Measurements from ENCODE around the gene CTCFL.

The CTCFL gene

DNA sequence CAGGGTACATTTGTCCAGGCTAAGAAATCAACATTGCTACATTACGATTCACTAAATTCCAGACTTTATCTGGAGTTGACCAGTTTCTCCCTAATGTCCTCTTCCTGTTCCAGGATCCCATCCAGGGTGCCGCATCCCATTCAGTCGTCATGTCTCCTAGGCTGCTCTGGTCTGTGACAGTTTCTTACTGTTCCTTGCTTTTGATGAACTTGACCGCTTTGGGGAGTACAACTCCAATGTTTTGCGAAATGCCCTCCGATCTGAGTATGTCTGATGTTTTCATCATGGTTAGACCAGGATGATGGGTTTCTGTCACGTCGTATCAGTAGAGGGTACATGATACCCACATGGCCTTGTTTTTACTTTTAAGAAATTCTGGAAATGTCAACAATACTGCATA, 62.2 kb downstream of the CTCFL start:
- DNase-seq, result no peak

DNA sequence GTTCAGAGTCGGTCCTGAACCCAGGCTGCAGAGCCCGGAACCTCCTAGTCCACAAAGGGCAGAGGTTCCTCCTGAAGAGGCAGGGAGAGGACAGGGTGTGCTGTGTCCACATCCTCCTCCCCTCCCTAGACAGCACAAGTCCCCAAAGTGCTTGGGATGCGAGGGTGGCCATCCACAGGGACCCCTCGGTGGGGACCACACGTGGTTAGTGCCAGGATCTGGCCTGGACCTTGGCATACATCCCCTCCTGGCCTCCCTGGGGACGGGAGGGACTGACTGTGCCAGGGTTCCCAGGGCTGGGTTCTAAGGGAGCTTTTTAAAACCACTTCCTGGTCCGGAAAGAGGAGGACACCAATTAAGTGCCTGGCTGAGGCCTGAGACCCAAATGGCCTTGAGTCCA, 63.2 kb downstream of the CTCFL start:
- no peak for DNase-seq

DNA sequence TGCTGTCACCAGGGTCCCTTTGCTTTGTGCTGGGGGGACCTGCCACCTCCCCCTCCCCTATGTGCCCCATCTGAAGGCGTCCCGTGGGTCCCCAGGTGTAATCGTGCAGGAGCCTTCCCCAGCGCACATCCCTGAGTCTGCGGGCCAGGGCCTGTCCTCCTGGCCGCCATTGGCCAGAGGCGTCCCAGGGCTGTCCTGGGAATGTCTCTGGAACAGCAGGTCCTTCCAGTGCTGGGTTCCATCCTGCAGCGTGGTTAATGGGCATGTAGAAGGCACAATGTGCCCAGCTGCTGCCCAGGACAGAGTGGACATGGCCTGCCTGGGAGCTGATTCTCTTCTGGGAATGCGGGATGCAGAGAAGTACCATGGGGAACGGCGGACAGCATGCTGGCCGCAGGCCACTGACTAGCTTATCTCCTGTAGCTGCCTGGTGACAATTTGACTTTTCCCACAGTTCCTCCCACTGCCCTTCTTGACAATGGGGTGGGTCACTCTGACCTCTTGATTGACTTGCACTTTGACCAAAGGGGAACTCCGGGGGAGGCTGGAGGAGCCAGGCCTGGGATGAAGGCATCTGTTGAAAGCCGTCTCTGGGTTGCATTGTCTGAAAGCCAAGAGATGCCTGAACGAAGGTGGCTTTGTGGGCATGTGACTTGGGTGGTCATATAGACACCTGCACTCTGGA, 64.0 kb downstream of the CTCFL start:
- DNase-seq, result no peak

DNA sequence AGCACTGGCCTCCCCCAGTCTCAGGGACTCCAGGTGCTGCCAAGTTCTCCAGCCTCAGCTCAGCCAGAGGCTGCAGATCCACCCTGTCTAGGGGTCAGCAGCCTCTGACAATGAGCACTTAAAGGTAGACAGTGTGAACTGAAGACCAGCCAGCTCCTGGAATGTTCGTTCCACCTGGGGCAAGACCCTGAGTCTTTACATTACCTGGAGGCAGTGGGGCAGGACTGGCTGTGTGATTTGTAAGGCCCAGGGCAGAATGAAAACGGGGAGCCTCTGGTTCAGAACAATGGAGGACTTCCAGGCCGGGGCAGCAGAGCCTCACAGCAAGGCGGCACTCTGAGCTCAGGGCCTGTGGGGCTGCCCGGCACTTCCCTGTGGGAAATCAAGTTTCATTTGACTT, 65.0 kb downstream of the CTCFL start:
- DNase-seq, result no peak

DNA sequence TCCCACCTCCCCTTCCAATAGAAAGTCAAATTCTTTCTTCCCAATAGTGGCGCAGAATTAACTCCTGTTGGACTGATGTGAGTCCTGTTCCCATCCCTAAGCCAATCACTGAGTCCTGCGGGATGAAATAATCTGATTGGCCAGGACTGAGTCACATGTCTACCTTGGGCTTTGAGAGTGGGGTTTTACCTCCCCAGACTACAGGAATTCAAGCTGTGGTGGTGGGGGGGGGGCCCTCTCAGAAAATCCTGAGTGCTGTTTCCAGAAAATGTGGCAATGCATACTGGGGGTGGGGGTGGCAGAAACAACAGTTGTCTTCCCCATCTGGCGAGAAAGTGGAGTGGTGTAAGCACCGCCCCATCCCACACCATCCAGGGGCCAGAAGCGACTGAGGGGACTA, 65.7 kb downstream of the CTCFL start:
- DNase-seq, result no peak

DNA sequence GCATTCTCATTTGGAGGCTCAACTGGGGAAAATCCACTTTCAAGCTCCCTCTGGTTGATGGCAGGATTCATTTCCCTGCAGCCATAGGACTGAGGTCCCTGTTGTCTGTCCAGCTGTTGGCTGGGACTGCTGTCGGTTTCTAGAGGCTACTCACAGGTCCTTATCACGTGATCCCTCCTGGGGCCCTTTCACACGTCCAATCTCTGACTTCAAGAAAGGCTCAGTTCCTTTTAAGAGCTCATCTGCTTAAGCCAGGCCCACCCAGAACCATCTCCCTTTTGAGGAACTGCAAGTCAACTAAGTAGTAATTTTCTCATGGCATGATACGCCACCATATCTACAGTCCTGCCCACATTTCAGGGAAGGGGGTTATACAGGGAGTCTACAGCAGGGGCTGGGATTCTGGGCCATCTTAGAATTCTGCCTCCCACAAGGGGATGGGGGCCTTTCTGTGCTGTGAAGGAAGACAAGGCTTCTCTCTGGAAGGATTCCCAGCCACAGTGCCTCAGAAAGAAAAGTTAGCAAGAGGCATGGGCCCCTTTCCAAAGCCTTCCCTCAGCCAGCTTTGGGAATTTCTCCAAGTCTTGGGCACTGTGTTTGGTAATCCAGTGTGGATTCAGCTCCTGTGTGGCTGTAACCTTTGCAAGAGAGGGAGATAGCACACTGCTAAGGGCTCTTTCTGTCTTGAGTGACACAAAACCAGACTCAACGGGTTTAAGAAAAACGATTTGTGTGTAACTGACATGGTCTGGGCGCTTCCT, 66.4 kb downstream of the CTCFL start:
- no peak for DNase-seq

DNA sequence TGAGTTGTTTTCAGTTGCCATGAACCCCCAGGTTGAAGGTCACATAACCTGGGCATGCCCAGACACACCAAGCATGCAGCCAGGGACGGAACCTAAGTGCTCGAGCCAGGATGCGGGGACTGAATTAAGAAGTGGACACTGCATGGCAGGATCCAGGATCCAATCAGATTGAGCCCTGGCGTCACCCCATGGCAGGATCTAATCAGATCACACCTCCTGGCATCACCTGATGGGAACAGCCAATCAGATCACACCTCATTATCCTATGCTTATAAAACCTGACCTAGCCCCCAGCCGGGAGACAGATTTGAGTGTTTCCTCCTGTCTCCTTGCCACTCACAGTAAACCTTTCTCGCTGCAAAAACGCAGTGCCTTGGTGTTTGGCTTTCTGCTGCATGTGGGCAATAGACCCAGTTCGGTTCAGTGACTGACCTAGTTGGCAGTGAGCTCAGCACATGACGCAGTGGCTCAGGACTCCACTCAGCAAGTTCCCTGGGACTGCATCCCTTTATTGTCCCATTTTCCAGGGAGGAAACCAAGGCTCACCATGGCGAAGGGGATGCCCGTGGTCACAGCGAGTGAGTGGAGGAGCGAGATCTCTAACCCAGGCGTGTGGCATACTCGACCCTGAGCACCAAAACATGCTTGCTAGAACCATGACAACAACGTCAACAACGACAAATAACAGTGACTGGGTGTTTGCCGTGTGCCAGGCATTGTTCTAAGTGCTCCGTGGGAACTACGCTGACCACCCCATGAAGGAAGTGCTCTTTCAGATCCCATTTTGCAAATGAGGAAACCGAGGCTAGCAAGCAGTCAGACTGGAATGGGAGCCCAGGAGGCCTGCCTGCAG, 67.5 kb downstream of the CTCFL start:
- no peak for DNase-seq

DNA sequence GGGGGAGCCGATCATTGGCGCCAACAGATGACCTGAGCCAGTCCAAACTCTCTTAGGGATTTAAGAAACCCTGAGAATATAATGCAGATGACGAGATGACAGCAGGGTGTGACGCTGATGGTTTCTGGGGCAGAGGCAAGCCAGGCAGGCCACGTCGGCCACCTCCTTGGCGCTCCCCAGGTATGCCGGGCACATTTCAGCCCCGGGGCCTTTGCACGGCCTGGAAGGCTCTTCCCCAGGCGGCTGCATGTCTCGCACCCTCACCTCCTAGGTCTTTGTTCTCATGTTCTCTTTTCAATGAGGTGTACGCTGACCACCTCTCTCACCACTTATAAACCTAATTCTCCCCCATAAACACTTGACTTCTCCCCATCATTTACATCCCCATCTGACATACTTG, 68.8 kb downstream of the CTCFL start:
- no peak for DNase-seq

DNA sequence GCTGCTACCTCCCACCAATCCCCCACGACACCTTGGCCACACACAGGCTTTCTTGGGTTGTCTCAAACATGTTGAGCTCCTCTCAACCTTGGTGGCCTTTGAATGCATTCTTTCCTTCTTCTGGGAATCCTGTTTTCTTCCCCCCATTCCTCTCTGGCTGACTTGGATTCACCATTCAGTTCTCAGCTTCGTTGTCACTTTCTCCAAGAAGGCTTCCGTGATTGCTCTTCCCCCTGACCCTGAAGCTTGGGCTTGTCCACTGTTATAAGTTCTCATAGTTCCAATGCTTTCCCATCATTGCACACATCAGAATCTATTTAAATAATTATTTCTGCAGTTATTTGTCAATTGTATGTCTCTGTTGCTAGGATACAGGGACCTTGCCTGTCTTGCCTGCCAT, 69.6 kb downstream of the CTCFL start:
- DNase-seq, result no peak

DNA sequence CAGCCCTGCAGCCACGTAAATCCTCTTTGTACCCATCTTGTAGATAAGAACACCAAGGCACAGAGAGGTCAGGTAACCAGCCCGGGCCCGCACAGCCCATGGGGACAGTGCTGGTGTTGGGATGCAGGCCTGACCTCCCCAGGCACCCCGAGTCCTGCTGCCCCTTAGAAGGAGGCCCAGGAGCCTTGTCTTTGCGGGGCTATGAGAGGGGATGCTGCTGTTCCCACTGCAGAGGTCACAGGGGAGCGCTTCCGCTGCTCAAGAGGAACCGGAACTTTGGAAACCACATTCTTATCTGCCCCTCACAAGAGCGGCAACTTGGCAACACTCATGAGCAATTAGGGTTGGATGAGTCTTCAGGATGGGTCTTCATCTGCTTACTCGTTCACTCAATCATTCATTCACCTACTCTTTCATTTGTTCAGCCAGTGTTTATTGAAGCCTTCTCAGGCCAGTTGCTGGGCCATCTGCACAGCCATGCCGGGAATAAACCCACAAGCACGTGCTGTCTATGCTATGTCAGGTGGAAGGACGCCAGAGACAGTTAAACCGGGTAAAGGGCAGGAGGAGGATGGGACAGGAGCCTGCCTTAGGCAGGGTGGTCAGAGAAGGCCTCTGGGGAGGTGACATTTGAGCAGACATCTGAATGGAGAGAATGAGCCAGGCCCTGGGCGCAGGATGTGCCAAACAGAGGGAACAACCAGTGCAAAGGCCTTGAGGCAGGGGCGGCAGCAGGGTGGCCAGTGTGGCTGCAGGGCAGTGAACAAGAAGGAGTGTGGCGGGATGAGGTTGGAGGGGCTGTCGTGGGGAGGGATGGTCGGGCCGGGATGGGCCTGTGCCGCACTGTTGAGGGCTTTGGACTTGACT, 72.9 kb downstream of the CTCFL start:
- no peak for DNase-seq

DNA sequence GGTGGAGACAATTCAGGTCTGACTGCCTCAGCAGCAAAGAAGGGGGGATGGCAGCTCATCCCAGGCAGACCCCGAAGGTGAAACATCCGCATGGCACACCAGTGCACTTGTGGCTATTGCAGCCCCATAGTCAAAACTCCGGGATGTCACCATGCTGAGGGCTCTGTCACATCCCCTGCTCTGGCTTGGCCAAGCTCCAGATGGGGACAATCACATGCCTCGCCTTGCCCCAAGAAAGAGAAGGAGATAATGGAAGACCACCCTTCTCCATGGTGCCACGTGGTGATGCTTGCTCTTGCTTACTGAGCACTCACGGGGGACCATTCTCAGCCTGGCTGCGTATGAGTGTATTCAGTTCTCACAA, 73.5 kb downstream of the CTCFL start:
- no peak for DNase-seq

DNA sequence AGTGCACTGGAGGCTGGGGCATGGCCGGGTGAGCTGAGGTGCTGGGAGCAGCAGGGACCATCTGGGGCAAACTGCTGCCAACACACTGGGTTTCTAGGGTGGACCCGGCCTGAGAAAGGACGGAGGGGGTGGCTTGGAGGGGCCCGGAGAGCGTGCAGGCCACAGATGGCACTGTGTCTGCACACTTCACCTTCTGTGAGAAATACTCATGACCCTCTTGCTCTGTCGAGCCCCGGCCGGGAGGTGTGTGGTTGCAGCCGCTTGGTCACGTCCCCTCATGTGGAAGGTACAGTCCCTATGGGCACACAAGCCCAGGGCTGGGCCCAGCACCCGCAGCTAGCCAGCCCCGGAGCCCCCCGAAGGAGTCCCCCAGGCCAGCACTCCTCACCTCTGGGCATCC, 74.0 kb downstream of the CTCFL start:
- no peak for DNase-seq

DNA sequence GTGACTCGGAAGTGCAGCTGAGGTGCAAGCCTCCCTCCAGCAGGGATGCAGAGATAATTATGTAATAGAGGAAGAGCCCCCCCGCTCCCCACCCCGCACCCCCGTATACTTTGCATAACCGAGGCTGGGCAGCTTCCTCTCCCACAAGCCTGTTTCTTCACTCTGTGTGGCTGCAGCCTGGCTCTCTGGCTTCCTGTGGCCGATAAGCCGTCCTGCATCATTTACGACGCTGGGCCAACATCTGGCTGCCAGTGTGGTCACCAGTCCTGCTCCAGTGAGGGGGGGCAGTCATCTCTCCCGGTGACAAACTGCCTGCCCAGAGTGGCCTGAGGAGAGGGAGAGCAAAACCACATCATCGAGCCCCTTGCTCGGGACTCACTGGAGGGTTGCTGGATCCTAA, 74.5 kb downstream of the CTCFL start:
- no peak for DNase-seq

DNA sequence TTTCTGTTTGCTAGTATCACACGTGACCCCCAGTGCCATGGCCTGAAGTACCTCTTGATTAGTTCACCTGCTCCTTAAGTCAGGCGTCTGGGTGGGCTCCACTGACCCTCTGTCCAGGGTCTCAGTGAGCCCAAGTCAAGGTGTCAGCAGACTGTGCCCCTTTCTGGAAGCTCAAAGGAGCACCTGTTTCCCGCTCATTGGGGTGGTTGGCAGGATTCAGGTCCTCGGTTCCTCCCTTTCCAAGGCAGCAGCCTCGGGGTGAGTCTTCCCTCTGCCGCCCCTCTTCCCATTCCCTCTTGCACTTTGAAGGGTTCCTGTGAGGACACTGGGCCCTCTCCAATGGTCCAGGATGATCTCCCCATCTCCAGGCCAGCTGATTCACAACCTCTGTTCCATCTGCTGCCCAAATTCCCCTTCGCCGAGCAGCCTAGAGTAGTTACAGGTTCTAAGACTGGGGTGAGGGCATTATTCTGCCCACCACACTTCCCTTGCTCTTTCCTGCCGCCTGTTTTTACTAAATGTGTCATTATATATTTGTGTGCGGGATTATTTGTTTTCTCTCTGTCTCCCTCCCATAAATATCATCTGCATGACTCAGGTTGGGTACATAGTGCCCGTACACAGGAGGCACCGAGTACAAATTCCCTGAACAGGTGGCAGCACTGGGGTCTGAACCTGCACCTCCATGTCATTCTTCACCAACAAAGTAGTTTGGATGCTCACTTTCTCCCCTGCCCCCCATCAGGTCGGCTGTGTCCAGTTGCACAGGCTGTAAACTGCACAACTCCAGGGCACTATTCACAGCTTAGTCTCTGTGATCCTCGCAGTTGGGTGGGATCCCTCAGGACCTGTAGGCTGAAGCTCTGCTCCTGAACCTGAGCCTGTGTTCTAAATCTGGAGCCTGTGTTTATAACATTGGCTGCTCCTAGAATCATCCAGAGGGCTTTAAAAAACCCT, 75.3 kb downstream of the CTCFL start:
- no peak for DNase-seq

DNA sequence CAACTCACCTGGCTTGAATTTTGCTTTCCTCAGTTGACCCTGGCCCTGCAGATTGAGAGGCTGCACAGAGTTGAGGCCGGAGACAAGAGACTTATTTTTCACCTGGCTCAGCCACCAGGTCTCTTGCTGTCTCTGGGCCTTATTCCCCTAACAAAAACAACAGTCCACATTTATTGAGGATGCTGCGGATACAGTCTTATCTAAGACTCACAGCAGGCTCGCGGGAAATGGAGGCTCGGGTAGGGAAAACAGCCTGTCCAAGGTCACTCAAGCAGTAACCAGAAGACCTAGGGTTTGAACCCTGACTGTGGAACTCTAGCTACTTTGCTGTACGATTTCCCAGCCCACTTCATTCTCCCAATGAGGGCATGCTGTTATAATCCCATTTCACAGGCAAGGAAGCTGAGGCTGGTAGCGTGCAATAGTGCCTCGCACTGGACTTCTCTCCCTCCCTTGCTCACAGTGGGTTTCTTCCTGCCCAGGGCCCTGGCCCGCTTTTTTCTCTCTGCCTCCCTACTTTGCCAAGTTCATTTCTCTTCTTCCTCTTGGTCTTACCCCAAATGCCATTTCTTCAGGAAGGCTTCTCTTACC, 76.1 kb downstream of the CTCFL start:
- no peak for DNase-seq

All from right forelimb (tissue), 1 donor.